Vagina (tissue), 2 donors: ENCODE measurements around the gene SLC10A7. TPM values are rescaled to one million over a fixed set of nuclear protein-coding genes. Genes with fewer than 3 reads are reported as not detected.

Experiments
- DNase-seq, 2 donors: peaks; one replicate each; pipeline ENCODE4 v3.0.0-alpha.2; 2017; ENCODE audit errors: extremely low spot score in 2 of 2
- H3K27ac ChIP-seq: fragments of 200-600 bp; sonication (generic); one replicate; pipeline ENCODE4 v1.5.1; 2019
- H3K27me3 ChIP-seq: fragments of 200-600 bp; sonication (generic); one replicate; pipeline ENCODE4 v1.5.1; 2019
- H3K36me3 ChIP-seq, 2 donors: fragments of 200-600 bp; sonication (generic); one replicate each; pipeline ENCODE4 v1.5.1; 2017 to 2019
- H3K4me1 ChIP-seq: fragments of 200-600 bp; sonication (generic); one replicate; pipeline ENCODE4 v1.5.1; 2019
- H3K4me3 ChIP-seq, 2 donors: fragments of 200-600 bp; sonication (generic); 1 replicate in 1 of 2; 2 replicates in 1 of 2; pipeline ENCODE4 v1.5.1; 2016 to 2019
- H3K9me3 ChIP-seq: fragments of 200-600 bp; sonication (generic); one replicate; pipeline ENCODE4 v1.5.1; 2019
- CTCF ChIP-seq, 3 experiments: fragments of 450-650 bp in 2 of 3; fragments of 200-600 bp in 1 of 3; sonication (generic) in 1 of 3; IDR thresholded peaks; one replicate each; pipeline ENCODE4 v1.5.1; 2017 to 2019; ENCODE audit warnings: antibody characterized with exemption in 3 of 3, mild to moderate bottlenecking in 2 of 3, moderate library complexity in 2 of 3
- POLR2A ChIP-seq, 2 donors: fragments of 450-650 bp; IDR thresholded peaks; one replicate each; pipeline ENCODE4 v1.6.1; 2017; ENCODE audit warnings: antibody characterized with exemption in 2 of 2, mild to moderate bottlenecking in 2 of 2, moderate library complexity in 2 of 2
- POLR2AphosphoS5 ChIP-seq, 2 donors: sonication (generic); formaldehyde crosslinking; IDR thresholded peaks; one replicate each; pipeline ENCODE4 v1.9.0; 2017; ENCODE audit warnings: antibody characterized with exemption in 2 of 2, mild to moderate bottlenecking in 2 of 2, low read depth in 1 of 2; ENCODE audit not compliant: insufficient read depth in 1 of 2
- intact Hi-C: fragments of 100-400 bp; cut with DNase I; formaldehyde crosslinking; loops from one replicate; pipeline ENCODE4 v1.15.1; 2023
- total RNA-seq: library from RNA; depleted of rRNA; stranded (reverse); fragments of >200 nt; gene quantifications from one replicate; pipeline ENCODE4 v1.2.3, GENCODE V29; 2016

Gene SLC10A7
- total RNA-seq, 1 donor from 2014 or later: 14.2 TPM

- intact Hi-C loops: no loop called here
- DNase-seq: no peak
- TF ChIP-seq POLR2A (IDR thresholded peaks at IDR 0.05) (no peak), CTCF (IDR thresholded peaks at IDR 0.05) (no peak), POLR2AphosphoS5 (IDR thresholded peaks at IDR 0.05; ENCODE audit: insufficient read depth in 1 of 2, low read depth in 1 of 2) (no peak)
- no peak overlapping the region for H3K4me3 ChIP-seq
- no peaks in the 10 kb centered on the region for H3K9me3 ChIP-seq
- no peaks in the 10 kb centered on the region for H3K36me3 ChIP-seq
- no peak overlapping the region for H3K27ac ChIP-seq
- H3K27me3 ChIP-seq: no peaks in the 10 kb centered on the region
- H3K4me1 ChIP-seq: no peaks in the 10 kb centered on the region
These were observed 252.5 kb downstream of the SLC10A7 start for GRCh38 chr4:146269228-146269653.

GRCh38 chr4:146267826-146268225 lies 253.9 kb downstream of the SLC10A7 start:
- TF ChIP-seq CTCF (IDR thresholded peaks at IDR 0.05) (no peak), POLR2A (IDR thresholded peaks at IDR 0.05) (no peak), POLR2AphosphoS5 (IDR thresholded peaks at IDR 0.05; ENCODE audit: insufficient read depth in 1 of 2, low read depth in 1 of 2) (no peak)
- intact Hi-C loops: no loop called here
- Histone ChIP-seq H3K27me3 (no peaks in the 10 kb centered on the region), H3K36me3 (no peaks in the 10 kb centered on the region), H3K27ac (no peak overlapping the region), H3K4me1 (no peaks in the 10 kb centered on the region), H3K9me3 (no peaks in the 10 kb centered on the region), H3K4me3 (no peak overlapping the region)
- DNase-seq: no peak

- intact Hi-C loops: no loop called here
- Histone ChIP-seq H3K4me1 (no peaks in the 10 kb centered on the region), H3K4me3 (no peak overlapping the region), H3K27me3 (no peaks in the 10 kb centered on the region), H3K27ac (no peak overlapping the region), H3K36me3 (no peaks in the 10 kb centered on the region), H3K9me3 (no peaks in the 10 kb centered on the region)
- TF ChIP-seq POLR2A (IDR thresholded peaks at IDR 0.05) (no peak), POLR2AphosphoS5 (IDR thresholded peaks at IDR 0.05; ENCODE audit: insufficient read depth in 1 of 2, low read depth in 1 of 2) (no peak), CTCF (IDR thresholded peaks at IDR 0.05) (no peak)
- DNase-seq: no peak
These were observed 255.7 kb downstream of the SLC10A7 start for GRCh38 chr4:146265950-146266490.

- Histone ChIP-seq H3K4me1 (no peaks in the 10 kb centered on the region), H3K4me3 (no peak overlapping the region), H3K27me3 (no peaks in the 10 kb centered on the region), H3K27ac (no peak overlapping the region), H3K9me3 (no peaks in the 10 kb centered on the region), H3K36me3 (no peaks in the 10 kb centered on the region)
- no peak for DNase-seq
- intact Hi-C loops: no loop called here
- TF ChIP-seq CTCF (IDR thresholded peaks at IDR 0.05) (no peak), POLR2A (IDR thresholded peaks at IDR 0.05) (no peak), POLR2AphosphoS5 (IDR thresholded peaks at IDR 0.05; ENCODE audit: insufficient read depth in 1 of 2, low read depth in 1 of 2) (no peak)
These were observed 257.9 kb downstream of the SLC10A7 start for GRCh38 chr4:146263793-146264192.

DNA sequence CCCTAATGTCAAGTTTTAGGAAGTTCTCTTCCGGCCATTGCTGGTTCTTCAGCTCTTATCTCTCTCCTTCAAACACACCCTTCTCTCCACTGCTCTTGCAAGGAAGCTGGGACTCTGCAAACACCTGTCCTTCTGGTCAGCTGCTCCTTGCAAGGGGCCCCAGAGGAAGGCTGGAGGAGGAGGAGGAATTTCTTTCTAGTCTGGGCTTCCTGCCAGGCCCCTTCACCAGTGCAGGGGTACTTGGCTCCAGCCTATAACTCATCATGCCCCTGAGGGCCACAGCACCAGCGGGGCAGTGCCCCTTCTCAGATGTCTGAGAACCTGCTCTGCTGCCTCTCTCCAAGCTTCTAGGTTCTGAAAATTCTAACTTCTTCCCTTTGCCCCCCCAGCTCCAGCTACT lies 260.7 kb downstream of the SLC10A7 start:
- TF ChIP-seq CTCF (IDR thresholded peaks at IDR 0.05): no peak
- TF ChIP-seq POLR2A (IDR thresholded peaks at IDR 0.05): no peak
- no peak for TF ChIP-seq POLR2AphosphoS5 (IDR thresholded peaks at IDR 0.05; ENCODE audit: insufficient read depth in 1 of 2, low read depth in 1 of 2)
- no peak overlapping the region for H3K4me3 ChIP-seq
- no peaks in the 10 kb centered on the region for H3K27me3 ChIP-seq
- no peaks in the 10 kb centered on the region for H3K36me3 ChIP-seq
- intact Hi-C loops: no loop called here
- no peaks in the 10 kb centered on the region for H3K9me3 ChIP-seq
- H3K27ac ChIP-seq: no peak overlapping the region
- DNase-seq: no peak
- H3K4me1 ChIP-seq: no peaks in the 10 kb centered on the region
